ENCODE measurements around the gene FGF4.

FGF4 gene

DNA sequence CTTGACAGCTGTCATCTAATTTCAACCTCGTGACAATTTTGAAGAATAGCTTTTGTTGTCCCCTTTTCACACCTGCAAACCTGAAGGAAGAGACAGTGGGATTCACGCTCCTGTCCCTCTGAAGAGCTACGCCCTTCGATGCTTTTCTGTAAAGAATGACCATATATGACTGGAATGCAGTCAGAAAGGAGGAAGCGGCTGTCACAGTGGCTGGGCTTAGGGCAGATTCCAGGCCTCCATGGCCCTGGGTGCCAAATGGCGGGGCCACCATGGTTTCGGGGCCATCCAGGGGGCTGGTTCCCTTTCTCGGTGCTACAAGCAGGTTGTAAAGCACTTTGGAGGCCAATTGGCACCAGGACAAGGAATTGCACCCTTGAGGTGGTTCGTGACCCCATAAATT is 49.1 kb downstream of the FGF4 start:
- ATAC-seq (no peak), DNase-seq (no peak)

DNA sequence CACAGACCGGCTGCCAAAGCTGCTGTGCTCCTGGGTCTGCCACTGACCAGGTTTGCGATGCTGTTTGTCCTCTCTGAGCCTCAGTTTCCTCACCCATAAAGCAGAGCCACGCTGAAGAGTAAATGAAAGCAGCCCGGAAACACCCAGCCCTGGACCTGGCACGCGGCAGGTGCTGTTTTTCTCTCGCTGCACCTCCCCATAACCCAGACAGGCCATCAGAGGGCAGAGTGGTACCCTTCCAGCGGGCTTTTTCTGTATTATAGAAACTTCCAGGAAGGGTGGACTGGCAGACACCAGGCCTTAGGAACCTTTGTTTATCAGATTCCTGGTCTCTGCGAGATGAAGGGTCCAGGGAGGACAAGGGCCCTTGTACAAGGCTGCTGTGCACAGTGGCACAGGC is 53.4 kb downstream of the FGF4 start:
- no peak for DNase-seq

DNA sequence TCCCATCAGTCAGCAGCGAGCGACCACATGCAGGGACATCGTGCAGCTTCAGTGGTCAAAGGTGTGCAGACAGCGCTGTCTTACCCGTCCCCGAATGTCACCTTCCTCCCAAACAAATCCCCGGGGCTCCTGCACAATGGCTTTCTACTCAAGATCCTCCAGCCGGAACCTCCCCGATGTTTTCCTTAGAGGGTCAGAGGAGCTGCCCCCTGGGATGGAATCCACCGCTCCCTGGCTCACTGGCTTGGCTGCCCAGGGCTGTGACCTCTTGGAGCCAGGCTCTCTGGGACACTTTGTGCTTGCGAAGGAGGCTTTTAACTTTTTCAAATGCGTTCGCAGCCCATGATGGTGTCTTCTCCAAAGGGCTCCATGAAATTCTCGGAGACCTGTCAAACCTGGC is 54.0 kb downstream of the FGF4 start:
- DNase-seq (no peak), ATAC-seq (no peak)

More for the DNA sequence above, 53.4 kb downstream of the FGF4 start:
- ATAC-seq = no peak

Data from stimulated activated naive CD8-positive, alpha-beta T cell treated with anti-CD3 and anti-CD28 coated beads, Interleukin-15, Interleukin-2, amounts not matched to agents 100 U/mL and 50 U/mL, for 24 hours (primary cell).